SK-MEL-5 (cell line): ENCODE results near the gene CXCL12. TPM values are rescaled to one million over a fixed set of nuclear protein-coding genes. Genes with fewer than 3 reads are reported as not detected.

Source experiments
- DNase-seq: peaks from one replicate; pipeline ENCODE4 v3.0.0-alpha.2; 2016; ENCODE audit warnings: low read depth, low spot score
- in situ Hi-C: cut with HindIII; loops from 2 replicates; pipeline ENCODE4 v1.10.0; 2016; ENCODE audit warnings: low sequenced_read_pairs, high pct_unique_total_duplicates, low pct_unique_long_range_greater_than_20kb
- total RNA-seq: library from RNA; depleted of rRNA; stranded (reverse); fragments of >200 nt; shearing (Covaris generic); gene quantifications from 2 replicates; pipeline ENCODE4 v1.2.3, GENCODE V29; 2014

Gene CXCL12
- total RNA-seq, 1 experiment from 2014 or later, result 0.37 TPM

DNA sequence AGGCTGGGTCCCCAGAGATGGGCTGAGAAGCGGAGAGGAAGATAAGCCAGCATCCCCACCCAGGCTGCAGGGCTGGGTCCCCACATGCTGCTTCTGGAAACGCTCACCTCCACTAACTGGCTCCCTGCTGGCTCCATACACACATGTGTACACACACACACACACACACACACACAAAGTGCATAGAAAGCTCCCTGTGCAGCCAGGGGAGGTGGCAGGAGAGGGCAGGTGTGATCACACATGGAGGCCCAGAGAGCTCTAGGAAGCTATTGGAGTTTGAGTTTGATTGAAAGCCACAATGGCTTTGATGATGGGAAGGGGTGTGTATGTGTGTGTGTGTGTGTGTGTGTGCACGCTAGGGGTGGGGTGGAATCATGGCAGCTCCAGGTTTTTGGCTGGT is 29.3 kb downstream of the CXCL12 start:
- in situ Hi-C loops, result no loop called here
- DNase-seq, result no peak

DNA sequence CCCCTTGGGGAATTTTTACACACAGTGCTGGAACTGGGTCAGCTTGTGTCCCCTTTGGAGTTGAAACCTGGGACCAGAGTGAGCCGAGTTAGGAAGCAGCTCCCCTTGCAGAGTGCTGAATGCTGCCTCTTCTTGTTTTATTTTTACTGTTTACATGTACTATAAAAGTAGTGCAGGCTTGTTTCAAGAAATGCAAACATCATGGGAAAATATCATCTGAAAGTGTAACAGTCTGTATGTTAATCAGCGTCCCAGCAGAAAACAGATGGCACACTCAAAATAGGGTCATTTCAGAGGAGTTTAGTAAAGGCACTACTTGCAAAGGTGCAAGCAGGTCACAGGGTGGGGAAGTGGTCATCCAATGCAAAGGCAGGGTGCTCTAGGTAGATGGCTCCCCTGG is 30.1 kb downstream of the CXCL12 start:
- DNase-seq, result no peak
- in situ Hi-C loops, result no loop called here

DNA sequence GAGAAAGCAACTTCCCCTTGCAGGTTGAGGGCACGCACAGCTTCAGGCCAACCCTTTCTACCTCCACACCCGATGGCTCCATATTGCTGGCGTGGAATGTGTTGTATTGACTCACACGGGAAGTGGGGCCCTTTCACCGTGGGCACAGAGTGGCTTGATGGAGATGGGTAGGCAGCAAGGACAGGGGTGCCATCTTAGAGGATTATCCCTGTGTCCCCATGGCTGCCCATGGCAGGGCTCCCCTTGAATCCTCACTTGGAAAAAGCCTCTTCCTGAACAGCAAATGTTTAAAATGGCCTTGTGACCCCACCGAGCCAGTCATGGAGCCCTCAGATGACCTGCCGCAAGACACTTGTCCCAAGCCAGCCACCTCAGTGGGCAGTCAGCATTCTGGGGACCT is 31.2 kb downstream of the CXCL12 start:
- in situ Hi-C loops, result no loop called here
- DNase-seq, result no peak

DNA sequence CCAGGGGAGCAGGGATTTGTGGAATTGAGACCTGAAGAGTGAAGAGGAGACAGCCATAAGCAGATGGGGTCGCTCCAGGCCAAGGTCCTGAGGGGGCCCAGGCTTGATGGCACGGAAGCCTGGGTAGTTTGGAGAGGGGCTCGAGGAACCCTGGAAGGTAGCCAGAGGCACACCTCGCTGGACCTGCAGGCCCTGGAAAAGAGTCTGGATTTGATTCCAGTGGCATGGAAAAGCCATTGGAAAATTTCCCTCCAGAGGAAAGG is 31.8 kb downstream of the CXCL12 start:
- DNase-seq, result no peak
- in situ Hi-C loops, result no loop called here

DNA sequence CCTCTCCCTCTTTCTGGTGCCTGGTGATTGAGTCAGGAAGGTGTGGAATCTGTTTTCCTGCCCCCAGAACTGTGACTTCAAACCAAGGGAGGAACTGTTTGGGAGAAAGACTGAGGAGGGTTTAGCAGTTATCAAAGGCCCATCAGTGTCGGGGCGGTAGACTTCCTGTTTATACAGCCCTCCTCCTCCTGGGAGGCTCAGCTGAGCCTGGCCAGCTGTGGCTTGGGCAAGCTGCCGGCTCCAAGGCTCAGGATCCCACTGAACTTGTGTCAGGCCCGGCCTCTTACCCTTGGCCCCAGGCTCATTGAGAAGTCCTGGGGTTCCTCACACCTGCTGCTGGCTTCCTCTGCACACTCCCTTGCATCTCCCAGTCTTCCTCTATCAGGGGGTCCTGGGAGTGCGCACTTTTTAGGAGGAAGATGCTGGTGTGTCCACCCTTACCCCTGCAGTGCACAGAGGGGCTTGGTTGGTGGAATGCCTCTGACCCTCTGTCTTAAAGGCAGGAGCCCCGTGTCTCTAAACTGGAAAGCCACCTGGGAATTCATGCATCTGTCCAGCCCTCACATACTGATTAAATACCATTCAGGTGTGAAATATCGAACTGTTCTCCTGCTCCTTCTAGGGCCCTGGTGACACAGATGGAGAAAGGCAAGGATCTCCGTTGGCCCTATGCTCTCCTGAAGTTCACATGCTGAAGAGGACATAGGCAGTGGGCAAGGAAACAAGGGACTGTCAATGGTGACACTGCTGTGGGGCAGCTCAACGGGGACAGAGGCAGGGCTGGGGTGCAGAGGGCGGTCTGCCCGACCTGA is 32.4 kb downstream of the CXCL12 start:
- in situ Hi-C loops, result no loop called here
- DNase-seq, result no peak

DNA sequence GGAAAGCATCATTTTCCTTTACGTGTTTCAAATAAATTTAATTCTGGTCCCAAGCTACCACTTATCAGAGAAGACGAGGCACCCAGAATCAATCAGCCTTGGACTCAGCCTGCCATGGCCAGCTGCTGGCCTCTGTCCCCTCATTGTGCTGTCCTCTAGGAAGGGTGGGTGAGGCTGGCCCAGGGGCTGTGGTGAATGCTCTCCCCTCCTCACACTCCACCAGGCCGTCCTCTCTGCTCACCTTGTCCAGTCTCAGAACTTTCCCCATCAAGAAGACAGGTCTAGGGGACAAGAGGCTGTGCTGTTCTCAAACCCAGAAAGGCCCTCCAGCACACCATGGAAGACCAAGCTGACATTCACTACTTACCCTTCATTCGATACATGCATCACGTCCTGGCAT is 36.4 kb downstream of the CXCL12 start:
- in situ Hi-C loops, result no loop called here
- DNase-seq, result no peak

DNA sequence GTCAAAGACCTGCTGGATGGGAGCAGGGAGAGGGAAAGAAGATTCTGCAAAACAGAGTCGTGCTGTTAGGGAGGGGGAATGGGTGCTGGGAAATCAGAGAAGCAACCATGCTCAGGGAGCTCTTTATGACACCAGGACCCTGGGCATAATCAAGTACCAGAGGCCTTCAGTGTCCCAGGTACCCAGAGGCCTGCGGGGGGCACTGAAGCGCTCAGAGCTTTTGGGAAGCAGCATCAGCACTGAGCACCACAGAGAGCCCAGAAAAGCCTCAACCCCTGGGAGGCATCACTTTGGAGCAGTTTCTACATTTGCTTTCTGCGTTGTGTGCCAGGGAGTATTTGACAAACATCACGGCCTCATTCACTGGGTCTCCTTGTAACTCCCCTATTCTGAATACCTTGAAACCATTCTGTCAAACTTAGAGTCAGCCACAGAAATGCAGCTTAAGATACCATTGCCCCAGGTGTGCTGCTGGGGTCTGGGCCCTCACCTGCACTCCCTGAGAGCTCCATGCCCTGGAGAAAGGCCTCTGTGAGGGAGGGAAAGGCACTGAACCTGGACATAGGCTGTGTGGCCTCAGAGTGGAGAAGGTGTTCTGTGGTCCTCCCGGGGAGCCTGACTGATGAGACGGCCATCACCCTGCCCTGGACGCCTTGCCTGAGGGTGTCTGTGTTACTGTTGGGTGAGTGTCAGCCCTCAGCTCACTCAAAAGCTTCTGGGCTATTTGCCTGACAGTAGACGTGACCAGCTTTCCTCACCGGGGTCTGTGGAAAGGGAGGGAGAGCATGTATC is 37.1 kb downstream of the CXCL12 start:
- in situ Hi-C loops, result no loop called here
- no peak for DNase-seq

DNA sequence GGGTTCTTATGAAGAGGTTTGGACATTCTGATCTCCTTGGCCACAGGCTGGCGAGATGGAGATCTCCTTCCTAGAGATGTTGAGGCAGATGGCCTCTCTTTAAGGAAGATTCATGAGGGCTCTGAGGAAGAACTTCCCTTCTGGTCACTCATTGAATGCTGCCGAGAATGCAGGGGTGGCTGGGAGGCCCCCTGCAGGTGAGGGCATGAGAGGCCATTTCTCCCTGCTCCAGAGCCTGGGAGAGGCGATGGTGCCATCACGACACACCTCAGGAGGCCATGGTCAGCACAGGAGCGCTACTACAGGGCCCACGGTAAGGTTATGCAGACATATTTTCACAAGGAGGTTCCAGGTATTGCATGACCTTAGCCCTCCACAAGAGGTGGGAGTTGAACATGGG is 40.2 kb downstream of the CXCL12 start:
- no peak for DNase-seq
- in situ Hi-C loops, result no loop called here

DNA sequence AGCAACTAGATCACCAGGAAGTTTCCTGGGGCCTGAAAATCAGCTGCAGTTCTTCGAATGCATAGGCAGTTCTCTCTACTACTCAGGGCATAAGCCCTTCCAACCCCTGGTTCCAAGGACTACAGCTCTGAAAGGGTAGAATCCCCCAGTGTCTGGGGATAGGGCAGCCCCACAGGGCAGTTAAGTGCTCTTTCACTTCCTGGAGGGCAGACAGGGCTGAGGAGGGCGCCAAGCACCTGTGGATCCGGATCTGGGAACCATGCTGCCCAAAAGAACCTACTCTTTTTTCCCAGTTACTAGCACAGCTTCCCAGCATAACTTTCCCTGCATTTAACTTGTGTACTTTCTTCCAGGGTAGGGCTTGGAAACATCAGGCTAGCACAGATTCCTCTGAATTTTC is 41.1 kb downstream of the CXCL12 start:
- in situ Hi-C loops, result no loop called here
- DNase-seq, result no peak

DNA sequence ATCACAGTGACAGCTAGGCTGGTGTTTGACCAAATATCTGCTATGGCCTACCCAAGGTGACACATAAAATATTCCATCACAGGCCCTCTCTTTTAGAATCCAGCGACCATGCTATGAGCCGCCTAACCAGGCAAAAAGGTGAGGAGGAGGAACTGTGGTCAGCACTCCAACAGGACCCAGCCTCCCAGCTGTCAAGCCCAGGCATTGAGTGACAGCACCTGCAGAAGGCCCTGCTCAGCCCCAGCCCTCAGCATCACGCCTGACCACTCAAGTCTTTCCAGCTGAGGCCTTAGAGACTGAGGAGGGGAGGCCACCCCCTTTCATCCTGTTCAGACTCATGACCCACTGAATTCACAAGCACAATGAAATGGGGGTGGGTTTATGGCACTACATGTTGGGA is 43.0 kb downstream of the CXCL12 start:
- in situ Hi-C loops, result no loop called here

DNA sequence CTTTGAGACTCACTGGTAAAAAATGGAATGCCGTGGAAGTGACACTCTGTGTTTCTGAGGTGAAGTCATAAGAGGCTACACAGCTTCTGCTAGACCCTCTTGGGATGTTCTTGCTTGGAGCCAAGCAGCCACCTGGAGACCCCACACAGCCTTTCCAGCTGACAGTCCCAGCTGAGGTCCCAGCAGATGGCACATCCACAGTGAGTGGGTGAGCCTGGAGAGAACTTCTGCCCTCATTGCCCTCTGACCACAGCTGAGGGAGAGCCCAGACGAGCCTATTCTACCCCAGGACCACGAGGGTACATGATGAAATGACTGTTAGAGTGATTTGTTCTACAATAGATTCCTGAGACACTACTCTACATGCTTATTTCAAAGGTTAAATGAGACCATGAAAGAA is 44.3 kb downstream of the CXCL12 start:
- DNase-seq, result no peak
- in situ Hi-C loops, result no loop called here

More for the DNA sequence above, 43.0 kb downstream of the CXCL12 start:
- DNase-seq, result no peak

DNA sequence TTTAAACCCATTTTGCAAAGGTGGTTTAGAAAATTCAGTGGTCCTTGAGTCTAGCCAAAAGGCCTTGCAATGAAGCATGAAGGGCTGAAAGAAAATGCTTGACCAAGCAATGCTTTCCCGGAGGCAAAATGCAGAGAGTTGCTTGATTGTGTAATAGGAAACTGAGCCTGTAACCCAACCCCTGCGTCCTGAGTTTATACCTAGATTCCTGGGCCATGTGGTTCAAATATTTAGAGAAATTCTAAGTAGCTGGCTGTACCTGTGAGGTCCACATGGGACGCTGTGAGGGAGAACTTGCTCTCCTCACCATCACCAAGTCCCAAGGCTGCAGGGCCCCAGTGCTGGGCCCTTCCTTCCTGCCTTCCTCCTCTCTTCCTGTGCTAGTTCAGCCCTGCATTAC is 45.7 kb downstream of the CXCL12 start:
- no peak for DNase-seq
- in situ Hi-C loops, result no loop called here

DNA sequence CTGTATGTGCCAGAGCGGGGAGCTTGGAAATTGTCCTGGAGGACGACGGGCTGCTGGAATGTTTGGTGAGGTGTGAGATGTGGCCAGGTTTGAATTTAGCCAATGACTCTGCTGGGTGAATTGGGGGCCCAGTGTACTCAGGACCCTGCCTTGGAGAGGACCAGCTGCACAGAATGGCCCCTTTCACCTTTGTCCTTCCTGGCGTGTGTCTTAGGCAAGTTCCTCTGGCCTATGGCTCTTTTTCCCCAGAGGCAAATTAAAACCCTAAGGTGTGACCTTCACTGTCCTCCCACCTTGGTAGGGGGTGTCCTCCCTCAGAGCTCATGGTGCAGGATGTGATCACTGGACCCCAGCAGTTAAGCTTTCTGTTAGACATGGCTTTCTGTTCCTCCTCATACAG is 47.8 kb downstream of the CXCL12 start:
- in situ Hi-C loops, result no loop called here
- DNase-seq, result no peak

DNA sequence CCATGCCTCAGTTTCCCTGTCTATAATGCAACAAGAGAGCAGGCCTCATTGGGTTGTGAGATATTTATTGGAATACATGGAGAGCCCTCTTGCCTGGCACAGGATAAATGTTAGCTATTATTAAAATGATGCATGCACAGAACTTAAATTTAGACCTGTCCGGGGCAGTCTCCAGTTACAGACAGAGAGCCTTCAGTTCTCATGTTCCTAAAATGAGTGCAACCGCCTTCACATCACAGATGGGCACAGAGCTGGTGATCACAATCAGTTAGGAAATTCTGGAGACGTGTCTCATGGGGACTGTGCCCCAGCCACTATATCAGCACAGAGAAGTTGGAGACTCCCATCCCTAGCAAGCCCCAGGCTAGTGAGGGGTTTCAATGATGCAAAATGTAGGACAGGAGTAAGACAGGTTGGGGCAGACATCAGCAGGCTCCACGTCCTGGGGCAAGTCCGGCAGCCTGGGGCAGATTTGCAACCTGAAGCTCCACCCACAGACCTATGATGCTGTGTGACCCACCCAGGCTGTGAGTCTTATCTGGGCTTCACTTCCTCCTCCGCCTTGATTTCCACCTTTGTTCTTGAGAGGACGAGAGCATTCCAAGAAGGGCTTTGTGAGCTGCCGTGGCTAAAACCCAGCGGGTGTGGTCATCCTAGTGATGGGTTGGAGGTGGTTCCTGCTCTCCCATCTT is 49.4 kb downstream of the CXCL12 start:
- in situ Hi-C loops, result no loop called here
- no peak for DNase-seq

DNA sequence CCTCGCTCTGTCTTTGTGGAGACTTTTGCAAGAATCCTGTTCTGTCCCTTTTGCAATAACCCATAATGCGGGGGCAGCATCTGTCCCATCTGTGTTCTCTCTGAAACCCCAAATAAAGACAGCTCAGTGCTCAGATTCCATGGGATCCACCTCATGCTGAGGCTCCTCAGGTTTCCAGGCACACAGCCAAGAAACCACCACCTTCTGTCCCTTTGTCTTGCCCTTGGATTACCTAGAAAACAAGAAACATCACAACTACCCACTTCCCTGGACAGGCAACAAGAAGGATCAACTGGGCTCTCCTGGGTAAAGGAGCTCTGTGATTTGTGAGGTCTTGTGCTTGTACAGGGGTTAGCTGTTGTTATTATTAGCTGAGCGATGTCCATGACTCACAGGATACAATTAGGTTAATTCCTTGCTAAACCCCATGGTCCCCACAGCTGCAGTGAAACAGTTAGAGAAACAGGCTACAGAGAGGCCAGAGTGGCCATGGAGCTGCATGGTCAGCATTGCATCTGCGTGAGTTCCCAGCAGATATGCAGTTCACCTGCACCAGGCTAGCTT is 50.2 kb downstream of the CXCL12 start:
- in situ Hi-C loops, result no loop called here
- no peak for DNase-seq

DNA sequence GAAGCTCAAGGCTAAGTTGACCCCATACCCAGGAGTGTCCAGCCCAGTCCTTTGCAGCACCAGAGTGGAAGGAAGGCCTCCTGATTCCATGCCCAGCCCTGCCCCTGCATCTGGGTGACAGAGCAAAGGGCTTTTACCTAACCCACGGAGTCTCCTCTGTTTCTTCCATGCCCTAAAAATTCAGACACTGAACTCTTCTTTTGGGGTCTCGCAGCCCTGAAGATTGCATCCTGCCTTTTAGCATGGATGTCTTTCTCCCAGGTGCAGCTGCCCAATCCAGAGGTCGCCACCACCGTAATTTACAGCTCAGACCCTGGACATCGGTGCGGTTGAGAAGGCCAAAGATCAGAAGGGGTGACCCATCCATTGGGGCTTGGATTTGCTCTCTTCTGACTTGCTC is 50.8 kb downstream of the CXCL12 start:
- DNase-seq, result no peak
- in situ Hi-C loops, result no loop called here

DNA sequence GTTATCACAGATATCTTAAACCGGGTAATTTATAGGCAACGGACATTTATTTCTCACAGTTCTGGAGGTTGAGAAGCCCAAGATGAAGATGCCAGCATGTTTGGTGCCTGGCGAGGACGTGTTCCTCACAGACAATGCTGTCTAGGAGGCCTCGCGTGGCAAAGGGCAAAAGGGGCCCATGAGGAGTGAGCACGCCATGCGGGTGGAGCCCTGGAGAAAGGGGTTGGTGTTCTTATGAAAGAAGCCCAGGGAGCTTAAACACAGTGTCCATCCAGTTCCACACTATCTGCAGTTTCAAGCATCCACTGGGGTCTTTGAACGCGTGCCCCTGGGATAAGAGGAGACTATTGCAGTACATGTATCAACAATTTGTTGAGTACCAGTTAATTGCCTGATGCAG is 51.4 kb downstream of the CXCL12 start:
- in situ Hi-C loops, result no loop called here
- no peak for DNase-seq

DNA sequence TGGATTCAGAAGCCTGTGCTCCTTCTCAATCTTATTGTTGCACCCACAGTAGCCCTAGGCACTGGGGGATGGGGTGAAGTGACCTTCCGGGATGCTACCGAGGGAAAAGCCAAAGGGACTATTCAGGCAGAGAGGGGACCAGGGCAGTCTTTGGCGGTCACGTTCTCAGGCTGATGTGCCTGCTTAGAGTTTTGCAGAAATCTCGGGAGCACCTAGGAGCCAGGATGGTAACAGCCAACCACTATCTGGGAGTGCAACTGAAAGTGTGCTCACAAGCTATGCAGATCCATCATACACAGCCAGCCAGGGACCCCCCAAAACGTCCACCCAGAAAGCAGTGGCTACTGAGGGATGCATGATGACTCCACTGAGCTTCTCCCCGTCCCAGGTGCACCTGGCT is 52.4 kb downstream of the CXCL12 start:
- in situ Hi-C loops, result no loop called here
- no peak for DNase-seq
